Pulmonary artery endothelial cell (primary cell): ENCODE data around the gene SMKR1. TPM values are rescaled to one million over a fixed set of nuclear protein-coding genes. Genes with fewer than 3 reads are reported as not detected.
"Not testable (repeated sequence)": the region's sequence is repeated elsewhere in the genome, so short reads cannot be mapped to it uniquely, and the experiment has no call there.

Experiments
- DNase-seq: peaks from one replicate; pipeline ENCODE4 v3.0.0-alpha.2; 2011; ENCODE audit warnings: low read depth, low spot score
- total RNA-seq: library from RNA; depleted of rRNA; stranded (reverse); fragments of >200 nt; gene quantifications from 2 replicates; pipeline ENCODE4 v1.2.3, GENCODE V29; 2014

The SMKR1 gene
- total RNA-seq, 1 donor from 2014 or later: 0.40 TPM

DNA sequence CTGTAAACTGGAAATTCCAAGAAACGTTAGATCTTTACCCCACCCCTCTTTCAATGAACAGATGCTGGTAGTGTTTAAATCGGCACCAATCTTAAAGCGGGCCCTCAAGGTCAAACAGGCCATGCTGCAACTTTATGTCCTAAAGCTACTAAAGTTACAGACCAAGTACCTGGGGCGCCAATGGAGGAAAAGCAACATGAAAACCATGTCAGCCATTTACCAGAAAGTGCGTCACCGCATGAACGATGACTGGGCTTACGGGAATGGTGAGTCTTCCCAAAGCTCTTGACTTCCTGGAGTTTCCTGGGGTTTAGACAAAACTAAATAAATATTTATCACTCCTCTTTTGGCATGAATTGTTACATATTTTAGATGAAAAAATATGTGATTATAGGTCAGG lies 19.6 kb upstream of the SMKR1 start:
- DNase-seq: no peak

DNA sequence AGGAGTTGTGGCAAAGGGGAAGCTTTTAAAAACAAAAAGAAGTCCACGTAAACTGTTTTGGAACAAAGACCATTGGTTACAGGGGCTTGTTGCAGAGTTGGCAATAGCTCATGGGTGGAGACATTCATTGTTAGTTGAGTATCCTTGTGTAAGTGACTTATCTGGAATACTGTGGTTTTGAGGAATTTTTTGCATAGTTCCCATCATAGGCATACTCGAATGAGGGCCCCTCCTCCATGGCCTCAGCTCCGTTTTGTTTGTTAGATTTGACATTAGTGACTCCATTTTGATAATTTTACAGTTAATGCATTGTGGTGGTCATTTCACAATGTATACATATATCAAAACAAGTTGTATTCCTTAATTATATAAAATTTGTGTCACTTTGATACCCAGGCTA lies 12.8 kb upstream of the SMKR1 start:
- DNase-seq: no peak

DNA sequence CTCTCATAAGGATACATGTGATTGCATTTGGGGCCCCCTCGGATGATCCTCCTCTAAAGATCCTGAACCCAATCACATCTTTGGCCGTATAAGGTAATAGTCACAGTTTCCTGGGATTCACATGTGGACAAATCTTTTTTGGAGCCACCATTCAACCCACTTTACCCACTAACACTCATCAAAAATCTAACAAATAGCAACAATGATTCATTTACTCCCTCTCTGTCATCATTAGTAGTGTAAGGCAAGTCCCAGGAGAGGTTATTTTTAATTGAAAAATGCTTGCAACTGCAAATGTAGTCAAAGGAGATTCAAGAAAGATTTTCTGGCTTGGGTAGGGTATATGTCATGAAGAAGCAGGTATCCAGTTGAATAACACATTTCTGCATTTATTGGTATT lies 9.9 kb upstream of the SMKR1 start:
- no peak for DNase-seq

DNA sequence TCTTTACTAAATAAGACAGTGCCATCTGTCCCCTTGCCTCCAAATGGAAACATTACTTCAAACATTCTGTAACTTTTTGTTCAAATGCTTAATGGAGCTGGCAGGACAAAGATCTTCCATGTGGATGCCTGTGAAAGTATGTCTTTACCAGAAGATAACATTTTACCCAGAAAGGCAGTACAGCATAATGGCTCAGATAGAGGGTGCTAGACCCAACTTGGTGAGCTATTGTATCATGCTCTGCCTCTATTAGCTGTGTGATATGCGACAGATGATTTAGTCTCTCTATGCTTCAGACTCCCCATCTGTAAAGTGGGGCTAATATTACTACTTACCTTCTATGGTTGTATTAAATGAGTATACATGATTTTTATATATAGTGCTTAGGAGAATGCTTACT lies 8.8 kb upstream of the SMKR1 start:
- DNase-seq: no peak

DNA sequence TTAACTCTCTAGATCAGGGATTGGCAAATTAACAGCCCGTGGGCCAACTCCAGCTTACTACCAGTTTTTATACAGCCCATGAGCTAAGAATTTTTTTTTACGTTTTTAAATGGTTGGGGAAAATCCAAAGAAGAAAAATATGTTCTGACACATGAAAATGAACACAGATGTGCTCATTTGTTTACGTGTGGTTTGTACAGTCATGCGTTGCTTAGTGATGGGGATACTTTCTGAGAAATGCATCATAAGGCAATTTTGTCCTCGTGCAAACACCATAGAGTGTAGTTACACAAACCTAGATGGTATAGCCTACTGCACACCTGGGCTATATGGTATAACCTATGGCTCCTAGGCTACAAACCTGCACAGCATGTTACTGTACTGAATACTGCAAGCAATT lies 8.3 kb upstream of the SMKR1 start:
- no peak for DNase-seq

DNA sequence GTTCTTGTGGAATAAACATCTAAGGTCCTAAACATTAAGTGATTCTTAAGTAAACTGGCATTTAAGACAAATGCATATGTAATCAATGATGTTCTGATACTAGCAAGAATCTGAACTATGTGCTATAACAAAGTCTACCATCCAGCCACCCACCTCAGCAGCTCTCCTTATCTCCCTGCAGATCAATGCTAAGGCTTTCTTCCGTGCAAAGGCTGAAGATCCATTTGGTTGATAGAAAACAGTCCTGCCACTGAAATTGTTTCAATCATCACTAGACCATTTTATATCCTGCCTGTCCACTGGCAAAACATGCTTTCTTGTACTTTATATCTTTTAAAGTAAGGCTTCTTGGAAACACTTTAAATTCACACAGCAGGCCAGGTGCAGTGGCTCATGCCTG lies 6.3 kb upstream of the SMKR1 start:
- no peak for DNase-seq

DNA sequence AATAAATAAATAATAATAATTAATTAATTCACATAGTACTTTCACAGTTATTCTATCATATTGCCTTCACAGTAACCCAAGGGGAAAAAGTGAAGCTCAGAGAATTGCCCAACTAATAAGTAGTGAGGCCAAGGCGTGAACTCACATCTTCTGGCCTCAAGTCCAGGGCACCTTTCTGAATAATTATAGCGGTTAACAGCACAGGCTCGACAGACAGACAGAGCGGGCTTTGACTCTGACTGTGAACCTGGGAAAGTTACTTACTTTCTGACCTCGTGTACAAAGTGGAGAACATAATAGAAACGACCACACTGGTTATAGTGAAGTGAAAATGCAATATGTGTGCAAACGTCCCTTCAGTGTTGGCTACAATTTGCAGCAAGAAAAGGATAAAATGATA lies 5.7 kb upstream of the SMKR1 start:
- DNase-seq: no peak

DNA sequence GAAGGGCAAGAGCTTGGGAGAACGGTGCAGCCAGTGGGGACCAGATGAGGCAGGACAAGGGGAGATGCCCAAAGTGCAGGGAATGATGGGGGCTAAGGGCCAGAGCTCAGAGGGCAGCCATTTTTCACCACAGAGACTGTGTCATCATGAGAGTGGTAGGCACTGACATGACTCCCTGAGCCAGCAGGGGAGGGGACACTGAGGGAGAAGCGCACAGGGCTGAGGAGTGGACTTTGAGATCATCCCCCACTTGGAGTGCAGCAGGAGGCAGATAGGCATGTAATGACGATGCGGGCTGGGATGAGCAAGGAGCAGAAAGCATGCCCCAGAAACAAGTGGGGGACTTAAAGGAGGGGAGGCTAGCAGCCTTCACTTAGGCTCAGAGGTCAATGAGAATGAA lies 5.2 kb upstream of the SMKR1 start:
- DNase-seq: no peak

DNA sequence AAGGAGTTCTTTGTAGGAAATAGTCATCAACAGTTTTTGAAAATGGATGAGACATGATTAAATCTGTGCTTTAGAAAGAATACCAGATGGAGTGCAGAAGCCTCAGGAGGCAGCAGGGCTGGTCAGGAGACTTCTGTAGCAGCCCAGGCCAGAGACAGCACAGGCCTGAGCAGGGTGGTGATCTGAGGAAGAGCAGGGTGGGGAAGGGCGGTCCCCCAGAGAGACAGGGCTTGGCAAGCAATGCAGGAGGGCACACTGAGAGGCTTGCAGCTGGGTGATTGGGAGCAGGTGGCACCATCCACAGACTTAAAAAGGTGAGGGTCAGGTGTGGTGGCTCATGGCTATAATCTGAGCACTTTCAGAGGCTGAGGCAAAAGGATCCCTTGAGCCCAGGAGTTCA lies 4.3 kb upstream of the SMKR1 start:
- DNase-seq: no peak

DNA sequence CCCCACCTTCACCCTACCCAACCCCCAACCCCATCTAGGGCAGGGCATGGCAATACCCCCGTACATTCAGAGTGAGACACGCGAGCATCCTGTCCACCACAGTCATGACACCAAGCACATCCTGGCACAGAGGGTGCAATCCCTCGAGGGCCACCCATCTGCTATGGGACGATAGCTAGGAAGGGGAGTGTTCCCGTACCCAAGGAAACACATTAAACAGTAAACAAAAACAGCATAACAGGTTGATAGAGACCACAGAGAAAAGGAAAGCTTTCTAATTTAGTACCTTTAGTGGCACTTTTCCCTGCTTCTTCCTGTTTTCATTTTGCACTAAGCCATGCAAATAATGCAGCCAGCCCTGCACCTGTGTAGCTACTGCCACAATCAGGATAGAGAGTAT lies 2.3 kb upstream of the SMKR1 start:
- DNase-seq: no peak

DNA sequence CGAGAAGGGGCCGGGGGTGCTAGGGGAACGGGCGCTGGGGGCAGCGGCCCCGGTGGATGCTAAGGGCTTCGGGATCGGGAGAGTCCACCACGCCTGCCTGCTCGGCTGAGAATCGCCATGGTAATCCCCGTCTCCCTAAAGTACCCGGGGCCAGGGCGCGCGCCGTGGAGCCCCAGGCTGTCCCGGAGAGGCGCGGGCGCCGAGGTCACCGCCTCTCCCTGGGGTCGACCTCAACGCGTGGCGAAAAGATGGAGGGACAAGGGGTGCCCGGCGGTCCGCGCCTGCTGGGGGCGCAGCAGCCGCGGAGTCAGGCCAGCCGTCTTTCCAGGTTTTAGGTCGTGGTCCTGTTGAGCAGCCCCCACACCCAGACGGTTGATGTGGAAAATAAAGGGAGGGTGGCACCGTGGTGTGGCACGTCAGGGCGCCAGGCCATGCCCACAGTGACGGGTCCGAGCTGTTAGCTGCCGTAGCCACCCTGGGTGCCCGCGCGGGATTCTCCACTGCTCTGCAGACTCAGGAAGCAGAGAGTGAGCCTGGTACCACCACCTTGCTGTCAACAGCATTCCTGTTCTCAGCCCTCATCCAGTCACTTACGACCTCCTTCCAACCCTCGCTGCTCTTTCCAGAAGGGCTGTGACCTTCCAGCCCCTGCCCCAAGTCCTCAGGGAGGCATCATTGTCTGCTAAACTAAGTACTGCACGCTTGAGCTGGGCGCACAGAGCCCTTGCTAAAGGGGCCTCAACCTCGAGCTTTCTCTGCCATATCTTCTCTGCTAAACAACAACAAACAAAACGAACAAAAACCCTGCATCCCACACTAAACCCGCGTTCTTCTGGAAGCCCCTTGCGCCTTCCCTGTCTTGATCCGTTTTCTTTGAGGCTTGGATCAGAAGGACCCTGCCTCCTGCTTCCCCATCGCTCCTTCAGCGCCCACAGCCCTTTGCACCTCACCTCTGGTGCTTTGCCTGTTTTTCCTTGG lies 666 bp downstream of the SMKR1 start:
- no peak for DNase-seq

DNA sequence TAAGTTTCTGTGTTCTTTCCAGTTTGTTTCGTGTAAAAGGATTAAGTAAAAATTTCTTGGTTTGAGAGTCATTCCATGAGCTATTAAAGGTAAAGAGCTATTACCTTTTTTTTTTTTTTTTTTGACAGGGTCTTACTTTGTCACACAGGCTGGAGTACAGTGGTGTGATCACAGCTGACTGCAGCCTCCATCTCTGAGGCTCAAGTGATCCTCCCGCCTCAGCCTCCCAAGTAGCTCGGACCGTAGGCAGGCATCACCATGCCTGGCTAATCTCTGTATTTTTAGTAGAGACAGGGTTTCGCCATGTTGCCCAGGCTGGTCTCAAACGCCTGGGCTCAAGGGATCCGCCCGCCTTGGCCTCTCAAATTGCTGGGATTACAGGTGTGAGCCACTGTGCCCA lies 1.4 kb downstream of the SMKR1 start:
- DNase-seq: no peak

DNA sequence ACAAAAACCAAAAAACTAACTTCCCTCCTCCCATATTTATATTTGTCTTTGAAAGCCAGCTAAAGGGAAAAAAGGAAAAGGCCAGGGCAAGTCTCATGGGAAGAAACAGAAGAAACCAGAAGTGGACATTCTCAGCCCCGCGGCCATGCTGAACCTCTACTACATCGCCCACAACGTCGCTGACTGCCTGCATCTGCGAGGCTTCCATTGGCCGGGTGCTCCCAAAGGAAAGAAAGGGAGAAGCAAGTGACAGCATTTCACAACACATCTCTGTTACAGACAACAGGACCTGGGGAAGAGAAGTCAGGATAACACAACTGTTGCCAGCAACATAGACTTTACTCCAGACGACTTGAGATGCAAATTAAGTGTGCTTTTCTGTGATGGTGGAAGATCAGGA lies 9.9 kb downstream of the SMKR1 start:
- no peak for DNase-seq

DNA sequence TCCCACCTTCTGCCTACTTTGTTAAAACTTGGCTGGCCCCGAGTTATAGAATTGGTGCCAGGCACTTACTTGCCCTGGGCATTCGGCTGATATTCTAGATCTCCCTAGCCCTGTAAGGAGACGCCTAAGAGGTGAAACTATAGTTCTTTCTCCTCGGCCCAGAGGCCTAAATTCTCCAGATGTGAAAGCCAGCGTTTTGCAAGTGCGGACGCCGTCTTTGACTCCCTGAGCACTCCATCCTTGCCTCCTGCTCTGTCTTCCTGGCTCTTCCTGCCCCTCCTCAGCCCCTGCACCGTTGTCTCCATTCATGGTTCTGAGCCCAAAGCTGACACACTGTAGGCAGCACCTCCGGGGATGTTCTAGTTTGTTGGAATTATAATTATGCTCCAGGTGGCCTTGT lies 11.2 kb downstream of the SMKR1 start:
- DNase-seq: no peak

DNA sequence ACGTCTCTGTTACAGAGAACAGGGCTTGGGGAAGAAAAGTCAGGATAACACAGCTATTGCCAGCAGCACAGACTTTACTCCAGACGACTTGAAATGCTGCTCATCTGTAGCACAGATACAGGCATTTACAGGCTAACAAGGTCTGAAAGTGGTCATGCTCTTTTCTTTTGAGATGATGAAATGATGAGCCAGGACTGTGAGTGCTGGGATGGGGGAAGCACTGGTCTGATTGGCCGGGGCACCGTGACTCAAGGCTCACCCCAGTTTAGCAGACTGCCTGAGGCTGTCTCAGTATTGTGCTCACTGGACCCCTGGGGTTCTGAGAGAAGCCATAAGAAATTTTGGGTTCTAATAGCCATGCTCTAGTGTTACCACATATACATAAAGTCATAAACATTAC lies 12.4 kb downstream of the SMKR1 start:
- no peak for DNase-seq

DNA sequence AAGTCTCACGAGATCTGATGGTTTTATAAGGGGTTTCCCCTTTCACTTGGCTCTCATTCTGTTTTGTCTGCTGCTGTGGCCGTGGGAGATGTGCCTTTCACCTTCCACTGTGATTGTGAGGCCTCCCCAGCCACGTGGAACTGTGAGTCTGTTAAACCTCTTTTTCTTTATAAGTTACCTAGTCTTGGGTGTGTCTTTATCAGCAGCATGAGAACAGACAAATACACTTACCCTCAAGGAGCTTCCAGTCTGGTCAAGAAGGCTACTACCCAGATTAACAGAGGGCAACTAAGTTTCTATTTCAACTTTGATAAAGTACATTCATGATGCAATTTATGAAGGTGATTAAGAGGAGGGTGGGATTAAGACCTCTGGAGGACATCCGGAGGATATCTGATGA lies 13.1 kb downstream of the SMKR1 start:
- DNase-seq: no peak

DNA sequence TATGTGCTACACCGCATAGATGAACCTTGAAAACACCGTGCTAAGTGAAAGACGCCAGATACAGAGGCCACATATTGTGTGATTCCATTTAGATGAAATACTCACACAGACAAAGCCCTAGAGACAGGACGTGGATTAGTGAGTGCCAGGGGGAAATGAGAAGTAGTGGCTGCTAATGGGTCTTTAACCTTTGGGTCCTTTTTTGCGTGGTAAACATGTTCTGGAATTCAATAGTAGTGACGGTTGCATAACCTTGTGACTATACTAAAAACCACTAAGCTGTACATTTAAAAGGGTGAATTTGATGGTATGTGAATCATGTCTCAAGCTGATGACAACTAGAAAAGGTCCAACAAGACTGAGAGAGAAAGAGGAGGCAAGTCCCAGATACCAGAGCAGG lies 15.6 kb downstream of the SMKR1 start:
- no peak for DNase-seq

DNA sequence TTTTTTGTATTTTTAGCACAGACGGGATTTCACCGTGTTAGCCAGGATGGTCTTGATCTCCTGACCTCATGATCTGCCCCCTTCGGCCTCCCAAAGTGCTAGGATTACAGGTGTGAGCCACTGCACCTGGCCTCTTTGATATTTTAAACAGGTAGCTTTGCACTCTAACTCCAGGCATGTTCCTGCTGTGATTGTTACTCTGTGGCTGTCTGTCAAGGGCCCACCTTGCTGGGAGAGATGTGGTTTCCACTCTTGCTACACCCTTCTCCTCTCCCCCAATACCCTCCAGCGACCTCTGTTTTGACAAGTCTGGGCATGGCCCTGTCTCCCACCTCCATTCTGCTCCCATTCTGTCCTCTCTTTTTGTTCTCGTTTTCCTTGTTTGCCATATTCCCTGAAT lies 17.1 kb downstream of the SMKR1 start:
- DNase-seq: no peak

DNA sequence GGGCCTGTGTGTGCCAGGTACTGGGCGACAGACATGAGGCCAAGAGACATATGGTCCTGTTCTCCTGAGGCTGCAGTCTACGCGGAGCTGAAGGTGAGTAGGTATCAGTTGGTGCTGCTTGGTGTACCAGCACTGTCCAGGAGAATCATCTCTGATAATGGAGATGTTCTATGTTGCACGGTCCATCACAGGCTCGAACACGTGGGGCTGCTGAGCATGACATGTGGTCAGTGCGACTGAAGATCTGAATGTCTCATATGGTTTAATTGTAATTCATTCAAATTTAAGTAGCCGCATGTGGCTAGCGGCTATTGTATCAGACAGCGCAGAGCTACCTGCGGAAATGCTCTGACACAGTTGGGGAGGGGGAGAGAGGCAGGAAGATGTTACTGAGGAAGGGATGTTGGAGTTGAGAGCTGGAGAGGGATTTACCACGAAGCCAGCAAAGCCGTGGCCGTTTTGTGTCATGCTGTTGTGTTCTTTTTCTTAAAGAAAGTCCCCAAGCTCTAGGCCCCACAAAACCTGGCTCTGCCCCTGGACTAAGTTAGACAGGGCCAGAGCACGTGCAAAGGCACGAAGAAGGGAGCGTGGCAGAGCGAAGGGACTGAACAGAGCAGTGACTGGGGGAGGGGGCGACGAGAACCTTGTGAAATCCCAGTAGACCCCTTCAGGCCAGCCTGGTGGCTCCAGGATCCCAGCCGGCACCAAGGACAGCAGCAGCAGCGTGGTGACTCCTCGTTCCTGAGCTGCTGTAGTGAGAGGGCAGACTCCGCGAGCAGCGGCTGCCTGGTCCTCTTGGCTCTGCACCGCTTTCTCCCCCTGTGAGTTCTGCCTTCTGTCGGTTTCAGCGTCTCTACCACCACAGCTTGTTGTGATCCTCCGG lies 20.0 kb downstream of the SMKR1 start:
- no peak for DNase-seq

DNA sequence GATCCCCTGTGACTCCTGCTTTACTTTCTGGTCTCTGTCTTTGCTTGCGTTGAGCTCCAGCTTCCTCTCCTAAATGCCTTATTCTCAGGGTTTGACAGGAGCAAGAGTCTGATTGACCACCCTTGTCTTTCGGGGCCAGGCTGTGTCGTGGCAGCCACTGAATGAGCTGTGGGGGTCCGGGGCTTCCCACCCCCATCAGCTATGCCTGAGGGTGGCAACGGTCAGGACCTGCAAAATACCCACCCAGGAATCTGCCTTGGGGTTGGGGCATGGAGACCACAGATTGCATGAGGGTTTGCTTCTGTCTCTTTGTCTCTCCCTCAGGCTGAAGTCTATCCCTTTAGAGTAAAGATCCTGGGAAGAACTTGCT lies 20.6 kb downstream of the SMKR1 start:
- no peak for DNase-seq

DNA sequence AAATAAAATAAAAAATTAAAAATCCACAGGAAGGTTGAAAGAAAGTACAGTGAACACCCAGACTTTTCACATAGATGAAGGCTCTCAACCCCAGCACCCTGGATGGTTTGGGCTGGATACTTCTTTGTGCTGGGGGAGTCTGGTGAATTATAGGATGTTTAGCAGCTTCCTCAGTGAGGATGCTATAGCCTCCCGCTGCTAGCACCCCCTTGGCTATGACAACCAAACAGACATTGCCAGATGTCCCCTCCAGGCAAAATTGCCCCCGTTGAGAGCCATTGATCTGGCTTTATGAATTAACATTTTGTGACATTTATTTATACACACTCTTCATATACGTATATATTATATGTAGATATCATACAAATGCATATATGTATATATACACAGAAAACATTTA lies 21.6 kb downstream of the SMKR1 start:
- DNase-seq: no peak

DNA sequence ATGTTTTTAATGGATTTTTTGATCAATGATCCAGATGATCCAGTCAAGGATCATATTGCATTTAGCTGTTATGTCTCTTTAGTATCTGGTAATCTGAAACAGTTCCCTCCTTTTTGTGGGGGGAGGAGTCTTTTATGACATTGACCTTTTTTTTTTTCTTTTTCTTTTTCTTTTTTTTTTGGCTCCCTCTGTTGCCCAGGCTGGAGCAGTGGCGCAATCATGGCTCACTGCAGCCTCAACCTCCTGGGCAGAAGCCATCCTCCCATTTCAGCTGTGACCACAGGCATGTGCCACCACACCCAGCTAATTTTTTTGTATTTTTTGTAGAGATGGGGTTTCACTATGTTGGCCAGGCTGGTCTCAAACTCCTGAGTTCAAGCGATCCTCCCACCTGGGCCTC lies 22.1 kb downstream of the SMKR1 start:
- not testable (repeated sequence) for DNase-seq
